GM18520 (cell line): Measurements from ENCODE around the gene PMEPA1.

Source experiments
- ATAC-seq: cut with Tn5 transposase; IDR thresholded peaks from one replicate; pipeline ENCODE4 v1.9.1; 2021; ENCODE audit not compliant: unreplicated experiment

PMEPA1 gene

DNA sequence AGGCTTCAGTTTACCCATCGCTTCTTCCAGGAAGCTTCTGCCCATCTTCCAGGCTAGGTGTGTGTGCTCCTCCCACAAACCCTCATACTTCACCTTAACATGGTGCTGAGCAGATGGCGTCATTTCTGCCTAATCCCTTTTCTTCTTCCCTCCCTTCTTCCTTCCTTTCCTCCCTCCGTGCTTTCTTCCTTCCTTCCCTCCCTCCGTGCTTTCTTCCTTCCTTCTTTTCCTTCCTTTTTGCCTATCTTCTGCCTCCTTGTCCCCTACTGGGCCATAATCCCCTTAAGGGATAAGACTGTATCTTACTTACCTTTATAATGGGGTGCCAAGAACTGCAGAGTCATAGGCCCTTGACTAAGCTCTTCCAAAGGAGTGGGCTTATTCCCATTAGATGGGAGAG, 27.5 kb upstream of the PMEPA1 start:
- no peak for ATAC-seq

GRCh38 chr20:57736738-57737347, 27.0 kb upstream of the PMEPA1 start:
- ATAC-seq, result no peak

GRCh38 chr20:57735831-57736737, 26.3 kb upstream of the PMEPA1 start:
- no peak for ATAC-seq

DNA sequence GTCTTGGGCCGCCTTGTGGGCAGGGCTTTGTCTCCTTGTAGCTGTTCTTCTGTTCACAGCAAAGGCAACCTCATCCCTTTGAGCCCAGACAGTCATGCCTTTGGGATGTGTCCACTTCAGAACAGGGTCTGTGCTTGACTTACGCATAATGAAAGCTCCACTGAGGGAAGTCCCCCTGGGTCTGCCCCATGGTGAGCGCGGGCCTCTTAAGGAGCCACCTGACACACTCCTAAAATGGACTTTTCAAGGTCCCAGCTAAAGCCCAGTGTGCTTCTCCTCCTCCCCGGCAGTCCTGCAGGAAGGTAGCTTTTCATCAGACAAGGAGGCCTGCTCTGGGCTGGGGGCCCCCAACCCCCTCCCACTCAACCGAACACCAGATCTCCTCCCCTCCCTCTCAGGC, 24.9 kb upstream of the PMEPA1 start:
- ATAC-seq, result no peak

DNA sequence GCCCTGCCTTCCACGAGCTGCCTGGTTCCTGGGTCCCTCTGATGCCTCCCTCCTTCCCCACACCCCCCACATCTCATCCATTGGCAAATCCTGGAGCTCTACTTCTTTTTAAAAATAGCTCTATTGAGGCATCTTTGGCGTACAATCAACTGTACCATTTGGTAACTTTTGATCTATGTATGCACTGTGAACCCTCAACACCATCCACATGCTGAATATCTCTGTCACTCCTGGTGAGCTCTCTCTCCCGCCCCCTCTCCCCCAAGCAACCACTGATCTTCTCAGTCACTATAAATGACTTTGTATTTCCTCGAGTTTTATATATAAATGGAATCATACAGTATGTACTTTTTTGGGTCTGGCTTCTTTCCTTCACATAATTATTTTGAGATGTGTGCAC, 22.4 kb upstream of the PMEPA1 start:
- no peak for ATAC-seq

DNA sequence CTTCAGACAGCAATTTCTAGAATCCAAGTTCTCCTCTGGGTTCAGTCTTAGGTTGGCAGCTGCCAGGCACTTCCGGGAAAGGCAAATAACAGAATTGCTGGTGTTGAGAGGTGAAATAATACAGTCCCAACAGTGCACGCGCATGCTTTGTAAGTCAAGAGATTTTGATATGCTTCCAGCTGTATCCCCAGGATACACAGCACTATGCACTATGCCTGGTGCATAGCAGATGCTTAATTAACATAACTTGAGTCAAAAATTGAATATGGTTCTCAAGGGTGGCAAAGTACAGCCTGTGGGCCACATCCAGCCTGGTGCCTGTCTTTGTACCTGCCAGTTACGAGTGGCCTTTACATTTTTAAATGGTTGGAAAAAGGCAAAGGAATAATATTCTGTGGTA, 18.9 kb upstream of the PMEPA1 start:
- ATAC-seq, result no peak

DNA sequence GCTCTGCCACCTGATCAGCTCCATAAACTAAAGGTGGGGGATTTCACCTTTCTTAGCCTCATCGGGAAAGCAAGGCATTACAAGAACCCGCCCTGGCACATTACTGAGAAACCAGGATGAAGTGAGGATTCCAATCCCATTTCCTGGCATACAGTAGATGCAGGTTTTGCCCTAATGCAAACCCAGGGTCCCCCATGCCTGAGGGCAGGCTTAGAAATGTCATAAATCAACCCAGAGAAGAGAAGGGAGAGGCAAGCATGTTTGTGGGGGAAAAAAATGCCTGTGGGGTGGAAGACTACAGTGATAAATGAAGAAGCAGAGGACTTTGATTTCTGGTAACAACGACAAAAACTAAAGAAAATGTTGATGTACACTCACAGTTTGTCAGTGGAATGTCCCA, 18.0 kb upstream of the PMEPA1 start:
- no peak for ATAC-seq

GRCh38 chr20:57725636-57726035, 15.8 kb upstream of the PMEPA1 start:
- no peak for ATAC-seq

GRCh38 chr20:57724610-57725405, 15.0 kb upstream of the PMEPA1 start:
- ATAC-seq, result no peak

- ATAC-seq, result no peak
Observed at GRCh38 chr20:57723816-57724215, 14.0 kb upstream of the PMEPA1 start.

GRCh38 chr20:57719951-57720350, 10.1 kb upstream of the PMEPA1 start:
- no peak for ATAC-seq

- peak; percentile 84 for ATAC-seq
Observed at GRCh38 chr20:57718490-57719009, 8.7 kb upstream of the PMEPA1 start.

DNA sequence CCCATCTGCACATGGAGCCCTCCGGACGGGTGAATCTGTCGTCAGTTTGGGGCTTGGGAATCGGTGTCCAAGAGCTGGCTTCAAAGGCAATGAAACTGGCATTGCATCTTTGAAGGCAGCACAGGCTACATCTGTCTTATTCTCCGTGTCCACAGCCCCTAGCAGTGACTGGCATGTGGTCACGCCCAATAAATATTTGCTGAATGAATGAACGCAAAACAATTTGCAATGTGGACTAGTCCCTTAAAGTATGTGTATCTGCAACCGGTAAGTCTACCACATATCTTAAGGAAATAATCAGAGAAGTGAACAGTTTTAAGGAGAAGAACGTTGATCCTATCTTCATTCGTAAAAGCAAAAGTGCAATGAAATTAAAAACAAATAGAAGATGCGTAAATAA, 8.0 kb upstream of the PMEPA1 start:
- ATAC-seq, result no peak

DNA sequence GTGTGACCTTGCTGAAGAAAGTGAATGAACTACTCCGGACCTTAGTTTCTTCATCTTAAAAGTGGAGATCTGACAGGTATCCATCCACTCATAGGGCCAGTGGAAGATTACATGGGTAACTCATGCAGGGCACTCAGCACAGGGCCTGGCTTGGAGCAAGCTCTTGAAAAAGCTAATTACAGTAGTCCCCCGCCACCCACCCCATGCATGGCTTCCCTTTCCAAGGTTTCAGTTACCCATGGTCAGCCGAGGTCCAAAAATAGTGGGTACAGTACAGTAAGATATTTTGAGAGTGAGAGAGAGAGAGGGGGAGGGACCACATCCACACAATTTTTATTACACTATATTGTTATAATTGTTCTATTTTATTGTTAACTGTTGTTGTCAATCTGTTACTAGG, 7.1 kb upstream of the PMEPA1 start:
- ATAC-seq, result no peak

DNA sequence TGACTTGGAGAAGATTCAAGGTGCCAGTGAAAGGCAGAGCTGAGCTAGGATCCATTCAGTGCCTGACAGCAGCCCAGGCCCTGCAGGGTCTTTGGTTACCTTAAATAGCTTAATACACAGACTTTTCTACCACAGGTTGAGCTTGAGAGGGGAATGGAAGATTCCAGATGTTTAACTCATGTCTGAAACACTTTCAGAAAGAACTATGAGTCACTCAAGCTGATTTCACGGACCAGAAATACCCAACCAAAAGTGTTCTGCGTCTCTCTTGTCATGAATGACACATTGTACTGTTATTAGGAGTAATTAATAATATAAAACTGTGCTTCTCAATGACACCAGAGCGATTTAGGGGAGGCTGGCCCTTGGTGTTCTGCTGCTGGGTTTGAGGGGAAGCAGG, 6.4 kb upstream of the PMEPA1 start:
- ATAC-seq, result no peak

- ATAC-seq, result no peak
Observed at GRCh38 chr20:57715268-57715904, 5.6 kb upstream of the PMEPA1 start.

- no peak for ATAC-seq
Observed at GRCh38 chr20:57714409-57715267, 4.8 kb upstream of the PMEPA1 start.

GRCh38 chr20:57713951-57714350, 4.1 kb upstream of the PMEPA1 start:
- no peak for ATAC-seq

DNA sequence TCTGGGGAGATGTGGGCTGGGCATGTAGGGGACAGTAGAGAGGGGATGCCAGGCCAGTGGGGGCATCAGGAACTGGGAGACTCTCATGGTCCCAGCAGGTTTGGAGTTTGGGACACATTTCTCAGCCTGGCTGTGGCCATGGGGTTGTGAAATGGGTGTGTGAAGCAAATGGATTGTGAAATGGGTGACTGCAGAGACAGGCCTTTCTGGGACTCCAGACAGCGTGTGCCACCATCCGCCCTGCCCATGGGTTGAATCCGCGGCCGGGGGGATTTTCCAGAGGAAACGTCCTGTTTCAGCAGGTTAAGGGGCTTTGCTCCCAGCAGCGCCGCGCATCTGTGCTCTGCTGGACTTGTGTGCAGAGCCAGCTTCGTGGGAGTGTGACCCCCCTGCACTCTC, 3.7 kb upstream of the PMEPA1 start:
- ATAC-seq, result no peak

DNA sequence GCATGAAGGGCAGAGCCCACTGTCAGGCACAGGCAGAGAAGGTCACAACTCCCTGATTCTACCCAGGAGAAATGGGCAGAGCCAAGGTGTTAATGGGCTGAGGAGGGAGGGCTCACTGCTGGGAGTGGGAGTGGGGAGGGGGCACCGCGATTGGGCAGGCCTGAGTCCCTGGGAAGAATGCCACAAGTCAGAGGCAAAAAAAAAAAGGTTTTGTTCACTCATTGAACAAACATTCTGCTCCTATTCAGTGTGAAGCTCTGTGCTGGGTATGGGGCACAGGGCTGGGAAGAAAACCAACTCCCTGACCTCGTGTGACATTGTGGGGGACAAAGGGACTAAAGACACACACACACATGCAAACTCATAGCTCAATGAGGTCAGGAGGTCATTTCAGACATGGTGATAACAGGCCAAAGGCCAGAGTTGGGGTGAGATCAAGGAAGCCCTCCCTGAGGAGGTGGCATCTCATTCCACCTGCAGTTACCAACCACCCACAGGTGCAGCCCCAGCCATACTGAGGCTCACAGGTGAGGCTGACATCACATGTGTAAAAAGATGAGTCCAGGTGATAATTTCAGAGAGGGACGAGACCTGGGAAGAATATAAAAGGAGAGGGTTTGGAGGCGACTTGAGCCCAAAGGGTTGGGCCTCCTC, 3.2 kb upstream of the PMEPA1 start:
- no peak for ATAC-seq
